HepG2 (cell line): Measurements from ENCODE around the gene ARHGEF16. TPM values are rescaled to one million over a fixed set of nuclear protein-coding genes. Genes with fewer than 3 reads are reported as not detected.

Experiments used
- GATAD1 ChIP-seq: IDR thresholded peaks from 2 replicates; pipeline ENCODE4 v1.6.1; 2016; ENCODE audit warnings: missing genetic modification reagents, missing compliant biosample characterization
- HBP1 ChIP-seq: IDR thresholded peaks from 2 replicates; pipeline ENCODE4 v1.6.1; 2016; ENCODE audit warnings: low read depth, control low read depth
- HNF1B ChIP-seq: sonication (generic); formaldehyde crosslinking; IDR thresholded peaks from 2 replicates; pipeline ENCODE4 v1.5.1; 2020; ENCODE audit warnings: mild to moderate bottlenecking, moderate library complexity, missing genetic modification reagents
- KLF12 ChIP-seq: sonication (generic); formaldehyde crosslinking; IDR thresholded peaks from 2 replicates; pipeline ENCODE4 v1.4.0; 2020; ENCODE audit warnings: missing genetic modification reagents, borderline replicate concordance
- PHF20 ChIP-seq: sonication (generic); formaldehyde crosslinking; IDR thresholded peaks from 2 replicates; pipeline ENCODE4 v1.5.0; 2020; ENCODE audit warnings: mild to moderate bottlenecking, missing genetic modification reagents
- PRDM10 ChIP-seq: sonication (generic); formaldehyde crosslinking; IDR thresholded peaks from 2 replicates; pipeline ENCODE4 v1.4.0; 2020; ENCODE audit warnings: low read depth, missing genetic modification reagents
- SP5 ChIP-seq: IDR thresholded peaks from 2 replicates; pipeline ENCODE4 v1.6.1; 2016; ENCODE audit warnings: low read depth, borderline replicate concordance
- TRAFD1 ChIP-seq: sonication (generic); formaldehyde crosslinking; IDR thresholded peaks from 2 replicates; pipeline ENCODE4 v1.5.1; 2020; ENCODE audit warnings: missing genetic modification reagents, mild to moderate bottlenecking, borderline replicate concordance
- TRIM22 ChIP-seq: fragments of 450-650 bp; IDR thresholded peaks from 2 replicates; pipeline ENCODE4 v1.6.1; 2017
- ZC3H13 ChIP-seq: sonication (generic); formaldehyde crosslinking; IDR thresholded peaks from 2 replicates; pipeline ENCODE4 v1.8.1; 2023; ENCODE audit warnings: mild to moderate bottlenecking, missing genetic modification reagents, moderate library complexity
- ZKSCAN5 ChIP-seq: sonication (generic); formaldehyde crosslinking; IDR thresholded peaks from 2 replicates; pipeline ENCODE4 v1.5.1; 2020; ENCODE audit warnings: mild to moderate bottlenecking, missing genetic modification reagents
- ZNF10 ChIP-seq: sonication (generic); formaldehyde crosslinking; IDR thresholded peaks from 2 replicates; pipeline ENCODE4 v1.4.0; 2020; ENCODE audit warnings: mild to moderate bottlenecking, low read depth, missing genetic modification reagents, borderline replicate concordance
- ZNF333 ChIP-seq: sonication (generic); formaldehyde crosslinking; IDR thresholded peaks from 2 replicates; pipeline ENCODE4 v1.4.0; 2020; ENCODE audit warnings: mild to moderate bottlenecking, missing genetic modification reagents, borderline replicate concordance
- ZNF343 ChIP-seq: sonication (generic); formaldehyde crosslinking; IDR thresholded peaks from 2 replicates; pipeline ENCODE4 v1.4.0; 2020; ENCODE audit warnings: mild to moderate bottlenecking, missing genetic modification reagents
- ZNF354B ChIP-seq: sonication (generic); formaldehyde crosslinking; IDR thresholded peaks from 2 replicates; pipeline ENCODE4 v1.8.0; 2022; ENCODE audit warnings: mild to moderate bottlenecking, missing genetic modification reagents
- ZNF530 ChIP-seq: sonication (generic); formaldehyde crosslinking; IDR thresholded peaks from 2 replicates; pipeline ENCODE4 v1.5.0; 2020; ENCODE audit warnings: low read depth, mild to moderate bottlenecking, missing genetic modification reagents
- ZNF577 ChIP-seq: sonication (generic); formaldehyde crosslinking; IDR thresholded peaks from 2 replicates; pipeline ENCODE4 v1.4.0; 2020; ENCODE audit warnings: mild to moderate bottlenecking, low read depth, missing genetic modification reagents, borderline replicate concordance
- ZNF746 ChIP-seq: sonication (generic); formaldehyde crosslinking; IDR thresholded peaks from 2 replicates; pipeline ENCODE4 v1.8.0; 2022; ENCODE audit warnings: mild to moderate bottlenecking, missing genetic modification reagents
- ZNF772 ChIP-seq: sonication (generic); formaldehyde crosslinking; IDR thresholded peaks from 2 replicates; pipeline ENCODE4 v1.5.0; 2020; ENCODE audit warnings: mild to moderate bottlenecking, missing genetic modification reagents
- ZSCAN12 ChIP-seq: sonication (generic); formaldehyde crosslinking; IDR thresholded peaks from 2 replicates; pipeline ENCODE4 v1.9.0; 2021; ENCODE audit warnings: mild to moderate bottlenecking, missing genetic modification reagents
- polyA plus RNA-seq, 8 experiments: library from polyadenylated mRNA; depleted of rRNA in 3 of 8; stranded (reverse) in 7 of 8; unstranded in 1 of 8; fragments of >200 nt; fragmentation: Illumina TruSeq in 4 of 8; extraction: Trizol in 4 of 8; gene quantifications; 2 replicates each; pipeline versions ENCODE4 v1.2.1 to v1.2.3, GENCODE V29; 2011 to 2016; ENCODE audit warnings: low read depth in 4 of 8, missing spikeins in 1 of 8, mixed read lengths in 1 of 8; ENCODE audit not compliant: insufficient read depth in 1 of 8
- total RNA-seq, 5 experiments: library from RNA; depleted of rRNA; stranded (reverse); fragments of >200 nt; fragmentation: Illumina TruSeq; extraction: Trizol; gene quantifications; 2 replicates each; pipeline ENCODE4 v1.2.3, GENCODE V29; 2016; ENCODE audit warnings: low read depth in 1 of 5

The ARHGEF16 gene
- total and polyA plus RNA-seq, 2 of the 13 experiments (the other 11 are each of a cell fraction or from before 2014, with no cell fraction given) = 20.3 to 39.9 TPM

GRCh38 chr1:3453203-3453761 lies 1.2 kb upstream of the ARHGEF16 start (continued):
- TF ChIP-seq HBP1 (CRISPR knock-in tag) (no peak), ZSCAN12 (CRISPR knock-in tag) (no peak), ZKSCAN5 (CRISPR knock-in tag) (no peak), PHF20 (CRISPR knock-in tag) (no peak), ZNF746 (CRISPR knock-in tag) (no peak), ZNF333 (CRISPR knock-in tag) (no peak), ZC3H13 (CRISPR knock-in tag) (peak; percentile 84), HNF1B (CRISPR knock-in tag) (peak; percentile 38; the same call in 1 of the 2 replicates), ZNF530 (CRISPR knock-in tag) (no peak), ZNF343 (CRISPR knock-in tag) (no peak), GATAD1 (CRISPR knock-in tag) (no peak), ZNF577 (CRISPR knock-in tag) (no peak), ZNF10 (CRISPR knock-in tag) (no peak), KLF12 (CRISPR knock-in tag) (0 out of 2 replicates have a peak, but pooled peaks have one; percentile 1), ZNF772 (CRISPR knock-in tag) (0 out of 2 replicates have a peak, but pooled peaks have one; percentile 35), ZNF354B (CRISPR knock-in tag) (no peak), TRIM22 (no peak), SP5 (CRISPR knock-in tag) (peak; percentile 40; the same call in 1 of the 2 replicates), TRAFD1 (CRISPR knock-in tag) (0 out of 2 replicates have a peak, but pooled peaks have one; percentile 23), PRDM10 (CRISPR knock-in tag) (0 out of 2 replicates have a peak, but pooled peaks have one; percentile 25)
